ENCODE measurements around the gene YAE1. TPM values are rescaled to one million over a fixed set of nuclear protein-coding genes. Genes with fewer than 3 reads are reported as not detected.

The YAE1 gene
- total RNA-seq, 6 experiments from 2014 or later = 21.6 to 25.4 (median 23.0) TPM

DNA sequence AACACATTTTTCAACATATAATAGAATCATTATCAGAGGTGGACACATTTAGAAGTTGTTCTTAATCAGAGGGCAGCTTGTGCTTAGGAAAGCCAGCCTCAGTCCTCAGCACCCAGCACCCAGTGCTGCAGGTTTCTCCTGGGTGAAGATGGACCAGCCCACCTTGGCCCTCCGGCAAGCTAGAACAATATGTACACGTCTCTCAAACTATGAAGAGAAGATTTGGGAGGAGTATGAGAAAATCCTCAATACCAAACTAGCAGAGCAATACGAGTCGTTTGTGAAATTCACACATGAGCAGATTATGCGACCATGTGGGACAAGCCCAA is 43.7 kb downstream of the YAE1 start:
- Mint-ChIP-seq H3K4me3 (peak overlapping the region; percentile 82), H3K4me1 (ENCODE audit: low read depth) (peaks cover 89% of the 10 kb centered on the region), H3K27ac (peak overlapping the region; percentile 93), H3K9me3 (no peaks in the 10 kb centered on the region), H3K36me3 (ENCODE audit: low read depth) (no peaks in the 10 kb centered on the region), H3K27me3 (ENCODE audit: insufficient read depth) (peaks cover 1% of the 10 kb centered on the region; the same call in 1 of the 2 replicates)
- TF ChIP-seq, protein P1, sequence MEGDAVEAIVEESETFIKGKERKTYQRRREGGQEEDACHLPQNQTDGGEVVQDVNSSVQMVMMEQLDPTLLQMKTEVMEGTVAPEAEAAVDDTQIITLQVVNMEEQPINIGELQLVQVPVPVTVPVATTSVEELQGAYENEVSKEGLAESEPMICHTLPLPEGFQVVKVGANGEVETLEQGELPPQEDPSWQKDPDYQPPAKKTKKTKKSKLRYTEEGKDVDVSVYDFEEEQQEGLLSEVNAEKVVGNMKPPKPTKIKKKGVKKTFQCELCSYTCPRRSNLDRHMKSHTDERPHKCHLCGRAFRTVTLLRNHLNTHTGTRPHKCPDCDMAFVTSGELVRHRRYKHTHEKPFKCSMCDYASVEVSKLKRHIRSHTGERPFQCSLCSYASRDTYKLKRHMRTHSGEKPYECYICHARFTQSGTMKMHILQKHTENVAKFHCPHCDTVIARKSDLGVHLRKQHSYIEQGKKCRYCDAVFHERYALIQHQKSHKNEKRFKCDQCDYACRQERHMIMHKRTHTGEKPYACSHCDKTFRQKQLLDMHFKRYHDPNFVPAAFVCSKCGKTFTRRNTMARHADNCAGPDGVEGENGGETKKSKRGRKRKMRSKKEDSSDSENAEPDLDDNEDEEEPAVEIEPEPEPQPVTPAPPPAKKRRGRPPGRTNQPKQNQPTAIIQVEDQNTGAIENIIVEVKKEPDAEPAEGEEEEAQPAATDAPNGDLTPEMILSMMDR (IDR thresholded peaks at IDR 0.05) = peak; percentile 14; the same call in 1 of the 2 replicates
- no peak for DNase-seq

DNA sequence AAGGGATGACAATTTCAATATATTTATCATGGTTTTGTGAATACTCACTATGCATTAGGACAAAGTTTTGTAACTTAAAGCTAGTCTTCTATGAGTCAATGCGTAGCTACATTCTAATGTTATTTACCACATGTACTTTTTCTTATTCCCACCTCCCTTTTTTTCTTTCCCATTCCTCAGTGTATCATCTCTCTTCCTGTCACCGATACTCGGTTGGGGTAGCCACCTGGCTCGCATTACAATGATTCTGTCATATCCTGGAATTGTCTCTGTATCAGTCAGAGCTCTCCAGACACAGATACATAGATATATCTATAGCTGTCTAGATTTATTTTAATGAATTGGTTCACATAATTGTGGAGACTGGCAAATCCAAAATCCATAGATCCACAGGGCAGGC is 47.4 kb downstream of the YAE1 start:
- H3K9me3 Mint-ChIP-seq = no peaks in the 10 kb centered on the region
- peak overlapping the region; percentile 64 for H3K27ac Mint-ChIP-seq
- H3K27me3 Mint-ChIP-seq (ENCODE audit: insufficient read depth) = peaks cover 1% of the 10 kb centered on the region; the same call in 1 of the 2 replicates
- peak; percentile 26 for DNase-seq
- TF ChIP-seq, protein P1 (IDR thresholded peaks at IDR 0.05) = no peak
- H3K4me3 Mint-ChIP-seq = peak overlapping the region; percentile 18
- no peaks in the 10 kb centered on the region for H3K36me3 Mint-ChIP-seq (ENCODE audit: low read depth)
- H3K4me1 Mint-ChIP-seq (ENCODE audit: low read depth) = peaks cover 85% of the 10 kb centered on the region

DNA sequence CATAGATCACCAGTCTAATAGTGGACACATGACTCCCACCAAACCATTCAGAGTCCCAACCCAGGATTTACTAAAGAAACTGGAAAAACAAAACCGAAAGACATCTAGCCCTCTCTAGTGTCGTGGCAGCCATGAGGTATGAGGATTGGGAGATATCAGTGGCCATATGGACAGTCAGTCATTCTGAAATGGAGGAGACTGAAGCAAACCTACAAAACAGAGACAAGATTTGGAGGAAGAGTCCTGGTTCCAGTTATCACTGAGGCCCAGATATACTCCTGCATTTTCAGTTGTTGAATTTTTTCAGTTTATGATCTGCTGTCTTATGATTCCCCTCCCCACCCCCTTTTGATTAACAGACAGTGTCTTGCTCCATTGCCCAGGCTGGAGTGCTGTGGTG is 48.1 kb downstream of the YAE1 start:
- no peak for DNase-seq
- Mint-ChIP-seq H3K4me1 (ENCODE audit: low read depth) (peaks cover 85% of the 10 kb centered on the region), H3K27me3 (ENCODE audit: insufficient read depth) (no peaks in the 10 kb centered on the region; the same call in 1 of the 2 replicates), H3K9me3 (no peaks in the 10 kb centered on the region), H3K27ac (peak overlapping the region; percentile 64), H3K4me3 (no peak overlapping the region), H3K36me3 (ENCODE audit: low read depth) (no peaks in the 10 kb centered on the region)
- TF ChIP-seq, protein P1 (IDR thresholded peaks at IDR 0.05) = no peak

DNA sequence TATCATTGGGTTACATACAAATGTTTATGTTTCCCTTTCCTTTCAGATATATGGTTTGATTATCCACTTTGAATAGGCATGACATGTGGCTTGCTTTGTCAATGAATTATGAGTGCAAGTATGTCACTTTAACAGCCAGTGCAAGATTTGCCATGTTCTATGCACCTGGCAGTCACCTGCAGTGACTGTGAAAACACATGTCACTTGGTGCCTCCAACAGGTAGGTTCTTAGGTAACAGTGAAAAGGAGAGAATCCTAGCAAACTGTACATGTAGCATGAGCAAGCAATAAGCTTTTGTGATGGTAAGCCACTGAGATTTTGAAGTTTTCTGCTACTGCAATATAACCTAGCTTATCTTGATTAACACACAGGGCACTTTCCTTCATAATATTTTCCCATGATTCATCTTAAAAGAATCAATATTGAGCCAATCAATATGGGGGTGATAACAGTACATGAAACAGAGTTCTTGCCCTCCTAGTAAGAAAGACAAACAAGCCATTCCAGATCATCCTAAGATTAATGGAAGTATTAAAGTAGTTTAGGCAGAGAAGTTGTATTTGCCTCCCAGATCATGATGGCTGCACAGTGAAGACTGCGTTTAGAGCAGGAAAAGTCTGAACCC is 49.3 kb downstream of the YAE1 start:
- peak overlapping the region; percentile 50 for H3K27ac Mint-ChIP-seq
- TF ChIP-seq, protein P1 (IDR thresholded peaks at IDR 0.05) = no peak
- H3K4me1 Mint-ChIP-seq (ENCODE audit: low read depth) = peaks cover 76% of the 10 kb centered on the region
- no peaks in the 10 kb centered on the region; the same call in 1 of the 2 replicates for H3K27me3 Mint-ChIP-seq (ENCODE audit: insufficient read depth)
- no peak for DNase-seq
- H3K36me3 Mint-ChIP-seq (ENCODE audit: low read depth) = no peaks in the 10 kb centered on the region
- H3K9me3 Mint-ChIP-seq = no peaks in the 10 kb centered on the region
- H3K4me3 Mint-ChIP-seq = peak overlapping the region; percentile 4; the same call in 1 of the 2 replicates

DNA sequence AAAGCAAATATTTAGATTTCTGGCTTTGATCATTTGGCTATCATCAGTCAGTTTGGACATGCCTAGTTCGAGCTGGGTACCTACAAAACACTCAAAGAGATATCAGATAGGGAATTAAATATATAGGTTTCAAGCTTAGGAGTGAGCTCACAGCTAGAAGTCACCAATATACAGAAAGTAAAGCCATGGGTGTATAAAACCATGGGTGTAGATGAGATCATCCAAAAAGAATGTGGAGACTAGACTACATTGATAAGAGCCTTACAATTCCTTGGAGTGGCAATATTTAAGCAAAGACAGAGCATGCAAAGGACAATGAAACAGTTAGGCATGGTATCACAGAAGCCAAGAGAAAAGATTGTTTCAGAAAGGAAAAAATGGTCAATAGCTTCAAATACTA is 49.9 kb downstream of the YAE1 start:
- H3K4me1 Mint-ChIP-seq (ENCODE audit: low read depth) = peaks cover 76% of the 10 kb centered on the region
- TF ChIP-seq, protein P1 (IDR thresholded peaks at IDR 0.05) = no peak
- H3K4me3 Mint-ChIP-seq = peak overlapping the region; percentile 4; the same call in 1 of the 2 replicates
- peak overlapping the region; percentile 50 for H3K27ac Mint-ChIP-seq
- no peaks in the 10 kb centered on the region for H3K36me3 Mint-ChIP-seq (ENCODE audit: low read depth)
- H3K9me3 Mint-ChIP-seq = no peaks in the 10 kb centered on the region
- DNase-seq = peak; percentile 34
- H3K27me3 Mint-ChIP-seq (ENCODE audit: insufficient read depth) = no peaks in the 10 kb centered on the region
